ENCODE results near the gene PARD3B.

Gene PARD3B

GRCh38 chr2:205069928-205070327 is 524.7 kb downstream of the PARD3B start:
- DNase-seq (ENCODE audit: low spot score): no peak

- no peak for DNase-seq (ENCODE audit: low spot score)
These were observed 525.6 kb downstream of the PARD3B start for GRCh38 chr2:205070889-205071288.

GRCh38 chr2:205073433-205074020 is 528.3 kb downstream of the PARD3B start:
- no peak for DNase-seq (ENCODE audit: low spot score)

GRCh38 chr2:205076405-205076804 is 531.1 kb downstream of the PARD3B start:
- DNase-seq (ENCODE audit: low spot score): no peak

GRCh38 chr2:205077159-205077558 is 531.9 kb downstream of the PARD3B start:
- DNase-seq (ENCODE audit: low spot score): no peak

- no peak for DNase-seq (ENCODE audit: low spot score)
These were observed 533.5 kb downstream of the PARD3B start for GRCh38 chr2:205078762-205079161.

GRCh38 chr2:205079173-205079572 is 533.9 kb downstream of the PARD3B start:
- DNase-seq (ENCODE audit: low spot score): no peak

- no peak for DNase-seq (ENCODE audit: low spot score)
These were observed 541.4 kb downstream of the PARD3B start for GRCh38 chr2:205086662-205087061.

- no peak for DNase-seq (ENCODE audit: low spot score)
These were observed 542.6 kb downstream of the PARD3B start for GRCh38 chr2:205087862-205088261.

GRCh38 chr2:205089958-205090357 is 544.7 kb downstream of the PARD3B start:
- no peak for DNase-seq (ENCODE audit: low spot score)

- DNase-seq (ENCODE audit: low spot score): no peak
These were observed 546.1 kb downstream of the PARD3B start for GRCh38 chr2:205091411-205091810.

GRCh38 chr2:205094031-205094430 is 548.8 kb downstream of the PARD3B start:
- DNase-seq (ENCODE audit: low spot score): no peak

GRCh38 chr2:205103699-205104098 is 558.4 kb downstream of the PARD3B start:
- DNase-seq (ENCODE audit: low spot score): no peak

- no peak for DNase-seq (ENCODE audit: low spot score)
These were observed 562.5 kb downstream of the PARD3B start for GRCh38 chr2:205107810-205108209.

- DNase-seq (ENCODE audit: low spot score): no peak
These were observed 570.2 kb downstream of the PARD3B start for GRCh38 chr2:205115511-205115910.

GRCh38 chr2:205117125-205117524 is 571.9 kb downstream of the PARD3B start:
- DNase-seq (ENCODE audit: low spot score): no peak

- no peak for DNase-seq (ENCODE audit: low spot score)
These were observed 573.9 kb downstream of the PARD3B start for GRCh38 chr2:205119136-205119535.

GRCh38 chr2:205128726-205129125 is 583.5 kb downstream of the PARD3B start:
- DNase-seq (ENCODE audit: low spot score): no peak

- no peak for DNase-seq (ENCODE audit: low spot score)
These were observed 584.3 kb downstream of the PARD3B start for GRCh38 chr2:205129531-205129930.

GRCh38 chr2:205130111-205130829 is 585.0 kb downstream of the PARD3B start:
- DNase-seq (ENCODE audit: low spot score): no peak

GRCh38 chr2:205133544-205133943 is 588.3 kb downstream of the PARD3B start:
- no peak for DNase-seq (ENCODE audit: low spot score)

GRCh38 chr2:205138735-205139134 is 593.5 kb downstream of the PARD3B start:
- DNase-seq (ENCODE audit: low spot score): no peak

- no peak for DNase-seq (ENCODE audit: low spot score)
These were observed 594.7 kb downstream of the PARD3B start for GRCh38 chr2:205139822-205140463.

Measured in ecto neural progenitor cell (in vitro differentiated cells).